Suprapubic skin (tissue), 4 donors: Measurements from ENCODE around the gene PDIK1L. TPM values are rescaled to one million over a fixed set of nuclear protein-coding genes. Genes with fewer than 3 reads are reported as not detected.

Source experiments
- DNase-seq, 2 donors: peaks; one replicate each; pipeline ENCODE4 v3.0.0-alpha.2; 2019; ENCODE audit warnings: low spot score in 2 of 2
- H3K27ac ChIP-seq: fragments of 200-600 bp; sonication (generic); one replicate; pipeline ENCODE4 v1.5.1; 2019
- H3K27me3 ChIP-seq: fragments of 200-600 bp; sonication (generic); one replicate; pipeline ENCODE4 v1.5.1; 2019
- H3K36me3 ChIP-seq: fragments of 200-600 bp; sonication (generic); one replicate; pipeline ENCODE4 v1.5.1; 2019
- H3K4me1 ChIP-seq: fragments of 200-600 bp; sonication (generic); one replicate; pipeline ENCODE4 v1.5.1; 2019
- H3K4me3 ChIP-seq: fragments of 200-600 bp; sonication (generic); one replicate; pipeline ENCODE4 v1.5.1; 2019; ENCODE audit warnings: mild to moderate bottlenecking
- H3K9me3 ChIP-seq: fragments of 200-600 bp; sonication (generic); one replicate; pipeline ENCODE4 v1.5.1; 2019
- EP300 ChIP-seq: sonication (generic); formaldehyde crosslinking; IDR thresholded peaks from one replicate; pipeline ENCODE4 v1.6.1; 2017; ENCODE audit warnings: antibody characterized with exemption
- POLR2A ChIP-seq, 2 donors: fragments of 450-650 bp; IDR thresholded peaks; one replicate each; pipeline ENCODE4 v1.6.1; 2017; ENCODE audit warnings: antibody characterized with exemption in 2 of 2, mild to moderate bottlenecking in 2 of 2, moderate library complexity in 2 of 2
- POLR2AphosphoS5 ChIP-seq, 3 donors: sonication (generic); formaldehyde crosslinking; IDR thresholded peaks; one replicate each; pipeline ENCODE4 v1.6.1; 2017; ENCODE audit warnings: antibody characterized with exemption in 3 of 3
- WGBS: methylation state at CpG from one replicate; pipeline ENCODE4 v1.1.5; 2018; 5-methylcytosine and 5-hydroxymethylcytosine counted together
- total RNA-seq, 4 donors: library from RNA; depleted of rRNA; stranded (reverse); fragments of >200 nt; gene quantifications; one replicate each; pipeline ENCODE4 v1.1.0, GENCODE V29; 2016
- TF ChIP-seq, protein P1 (sequence below), 2 donors: fragments of 200-600 bp in 1 of 2; fragments of 450-650 bp in 1 of 2; sonication (generic) in 1 of 2; IDR thresholded peaks; one replicate each; pipeline ENCODE4 v1.5.1; 2016 to 2019; ENCODE audit warnings: antibody characterized with exemption in 2 of 2, mild to moderate bottlenecking in 1 of 2, moderate library complexity in 1 of 2

The PDIK1L gene
- total RNA-seq, 4 donors from 2014 or later: 9.1 to 14.1 (median 10.0) TPM

- H3K4me3 ChIP-seq: no peak overlapping the region
- 77% methylated on average over 4 of the region's 4 CpGs for WGBS
- H3K4me1 ChIP-seq: peaks cover 65% of the 10 kb centered on the region
- no peaks in the 10 kb centered on the region for H3K27me3 ChIP-seq
- no peaks in the 10 kb centered on the region for H3K9me3 ChIP-seq
- H3K36me3 ChIP-seq: peaks cover under 1% of the 10 kb centered on the region
- DNase-seq: no peak
- H3K27ac ChIP-seq: no peak overlapping the region
- TF ChIP-seq, protein P1, sequence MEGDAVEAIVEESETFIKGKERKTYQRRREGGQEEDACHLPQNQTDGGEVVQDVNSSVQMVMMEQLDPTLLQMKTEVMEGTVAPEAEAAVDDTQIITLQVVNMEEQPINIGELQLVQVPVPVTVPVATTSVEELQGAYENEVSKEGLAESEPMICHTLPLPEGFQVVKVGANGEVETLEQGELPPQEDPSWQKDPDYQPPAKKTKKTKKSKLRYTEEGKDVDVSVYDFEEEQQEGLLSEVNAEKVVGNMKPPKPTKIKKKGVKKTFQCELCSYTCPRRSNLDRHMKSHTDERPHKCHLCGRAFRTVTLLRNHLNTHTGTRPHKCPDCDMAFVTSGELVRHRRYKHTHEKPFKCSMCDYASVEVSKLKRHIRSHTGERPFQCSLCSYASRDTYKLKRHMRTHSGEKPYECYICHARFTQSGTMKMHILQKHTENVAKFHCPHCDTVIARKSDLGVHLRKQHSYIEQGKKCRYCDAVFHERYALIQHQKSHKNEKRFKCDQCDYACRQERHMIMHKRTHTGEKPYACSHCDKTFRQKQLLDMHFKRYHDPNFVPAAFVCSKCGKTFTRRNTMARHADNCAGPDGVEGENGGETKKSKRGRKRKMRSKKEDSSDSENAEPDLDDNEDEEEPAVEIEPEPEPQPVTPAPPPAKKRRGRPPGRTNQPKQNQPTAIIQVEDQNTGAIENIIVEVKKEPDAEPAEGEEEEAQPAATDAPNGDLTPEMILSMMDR (IDR thresholded peaks at IDR 0.05): no peak
- TF ChIP-seq POLR2AphosphoS5 (IDR thresholded peaks at IDR 0.05) (no peak), POLR2A (IDR thresholded peaks at IDR 0.05) (no peak), EP300 (no peak)
Measured at GRCh38 chr1:26124418-26125331, 13.1 kb downstream of the PDIK1L start.

DNA sequence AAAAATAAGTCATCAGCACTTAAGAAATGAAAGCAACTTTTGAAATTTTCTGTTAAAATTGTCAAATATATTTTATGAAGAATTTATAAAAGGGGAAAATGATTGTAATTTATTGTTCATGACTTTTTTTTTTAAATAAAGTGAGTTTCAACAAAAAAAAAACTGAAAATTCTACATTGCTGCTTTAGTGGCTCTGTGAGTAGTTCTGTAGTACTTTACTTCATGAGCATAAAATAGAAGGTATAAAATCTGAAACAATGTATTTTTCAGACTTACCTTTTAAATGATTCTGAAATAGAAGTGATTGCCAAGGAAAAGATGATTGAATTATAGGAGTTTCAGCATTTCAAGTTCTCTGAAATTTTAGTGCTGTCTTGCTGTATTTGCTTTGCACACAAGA is 13.8 kb downstream of the PDIK1L start:
- H3K27me3 ChIP-seq: no peaks in the 10 kb centered on the region
- H3K36me3 ChIP-seq: no peaks in the 10 kb centered on the region
- no peaks in the 10 kb centered on the region for H3K9me3 ChIP-seq
- DNase-seq: no peak
- TF ChIP-seq, protein P1 (IDR thresholded peaks at IDR 0.05): no peak
- TF ChIP-seq POLR2A (IDR thresholded peaks at IDR 0.05) (no peak), POLR2AphosphoS5 (IDR thresholded peaks at IDR 0.05) (no peak), EP300 (no peak)
- no peak overlapping the region for H3K4me3 ChIP-seq
- H3K4me1 ChIP-seq: peaks cover 65% of the 10 kb centered on the region
- H3K27ac ChIP-seq: no peak overlapping the region

DNA sequence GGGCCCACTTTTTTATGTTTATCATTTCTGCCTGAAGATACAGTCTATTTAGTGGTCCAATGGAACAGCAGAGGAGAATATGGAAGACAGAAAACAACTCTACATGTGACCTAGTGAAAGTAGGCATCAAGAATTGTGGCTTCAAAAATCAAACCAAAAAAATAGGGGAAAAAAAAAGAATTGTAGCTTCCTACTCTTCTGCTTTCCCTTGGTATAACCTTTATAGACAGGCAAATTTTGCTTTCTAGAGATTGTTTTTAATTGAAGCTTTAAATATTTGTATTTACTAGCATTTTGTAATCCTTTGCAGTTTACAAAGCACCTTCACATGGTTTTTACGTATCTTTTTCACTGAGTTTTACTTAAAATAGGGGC is 14.3 kb downstream of the PDIK1L start:
- Histone ChIP-seq H3K4me3 (no peak overlapping the region), H3K27ac (peak overlapping the region; percentile 76), H3K9me3 (no peaks in the 10 kb centered on the region), H3K4me1 (peaks cover 65% of the 10 kb centered on the region), H3K36me3 (no peaks in the 10 kb centered on the region), H3K27me3 (no peaks in the 10 kb centered on the region)
- WGBS: 51% methylated on average over 1 of the region's 1 CpG
- TF ChIP-seq POLR2AphosphoS5 (IDR thresholded peaks at IDR 0.05) (no peak), POLR2A (IDR thresholded peaks at IDR 0.05) (no peak), EP300 (no peak)
- TF ChIP-seq, protein P1 (IDR thresholded peaks at IDR 0.05): no peak
- DNase-seq: no peak

DNA sequence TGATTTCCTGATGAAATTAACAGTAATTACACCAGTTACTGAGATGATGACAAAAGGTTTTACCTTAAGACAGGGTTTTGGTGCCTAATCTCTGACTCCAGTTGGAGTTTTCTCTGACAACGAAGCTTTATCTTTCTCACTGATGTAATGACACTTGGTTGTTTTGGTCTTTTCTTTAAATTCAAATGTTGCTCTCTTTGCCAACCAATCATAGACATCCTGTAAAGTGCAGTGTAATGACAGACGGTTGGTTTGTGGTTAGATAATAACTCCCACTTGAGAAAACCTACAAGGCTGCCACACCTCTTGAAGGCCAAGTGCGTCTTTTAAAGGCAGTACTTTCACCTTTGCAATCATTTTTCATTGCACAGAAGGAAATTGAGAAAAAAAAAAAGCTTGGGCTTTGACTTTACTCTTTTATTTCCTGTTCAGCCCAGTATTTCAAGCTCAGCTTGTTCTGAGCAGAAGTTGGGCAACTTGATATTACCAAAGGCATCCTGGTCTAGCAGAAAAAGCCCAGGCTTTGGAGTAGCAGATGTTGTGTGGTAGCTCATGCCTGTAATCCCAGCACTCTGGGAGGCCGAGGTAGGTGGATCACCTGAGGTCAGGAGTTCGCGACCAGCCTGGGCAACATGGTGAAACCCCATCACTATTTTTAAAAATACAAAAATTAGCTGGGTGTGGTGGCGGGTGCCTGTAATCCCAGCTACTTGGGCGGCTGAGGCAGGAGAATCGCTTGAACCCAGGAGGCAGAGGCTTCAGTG is 14.9 kb downstream of the PDIK1L start:
- Histone ChIP-seq H3K27ac (peak overlapping the region; percentile 76), H3K36me3 (no peaks in the 10 kb centered on the region), H3K4me3 (peak overlapping the region; percentile 12), H3K4me1 (peaks cover 61% of the 10 kb centered on the region), H3K9me3 (no peaks in the 10 kb centered on the region), H3K27me3 (no peaks in the 10 kb centered on the region)
- peak in 1 of 3 donors; percentile 48 for TF ChIP-seq POLR2AphosphoS5 (IDR thresholded peaks at IDR 0.05)
- TF ChIP-seq POLR2A (IDR thresholded peaks at IDR 0.05): no peak
- DNase-seq: no peak
- 44% methylated on average over 9 of the region's 9 CpGs for WGBS

DNA sequence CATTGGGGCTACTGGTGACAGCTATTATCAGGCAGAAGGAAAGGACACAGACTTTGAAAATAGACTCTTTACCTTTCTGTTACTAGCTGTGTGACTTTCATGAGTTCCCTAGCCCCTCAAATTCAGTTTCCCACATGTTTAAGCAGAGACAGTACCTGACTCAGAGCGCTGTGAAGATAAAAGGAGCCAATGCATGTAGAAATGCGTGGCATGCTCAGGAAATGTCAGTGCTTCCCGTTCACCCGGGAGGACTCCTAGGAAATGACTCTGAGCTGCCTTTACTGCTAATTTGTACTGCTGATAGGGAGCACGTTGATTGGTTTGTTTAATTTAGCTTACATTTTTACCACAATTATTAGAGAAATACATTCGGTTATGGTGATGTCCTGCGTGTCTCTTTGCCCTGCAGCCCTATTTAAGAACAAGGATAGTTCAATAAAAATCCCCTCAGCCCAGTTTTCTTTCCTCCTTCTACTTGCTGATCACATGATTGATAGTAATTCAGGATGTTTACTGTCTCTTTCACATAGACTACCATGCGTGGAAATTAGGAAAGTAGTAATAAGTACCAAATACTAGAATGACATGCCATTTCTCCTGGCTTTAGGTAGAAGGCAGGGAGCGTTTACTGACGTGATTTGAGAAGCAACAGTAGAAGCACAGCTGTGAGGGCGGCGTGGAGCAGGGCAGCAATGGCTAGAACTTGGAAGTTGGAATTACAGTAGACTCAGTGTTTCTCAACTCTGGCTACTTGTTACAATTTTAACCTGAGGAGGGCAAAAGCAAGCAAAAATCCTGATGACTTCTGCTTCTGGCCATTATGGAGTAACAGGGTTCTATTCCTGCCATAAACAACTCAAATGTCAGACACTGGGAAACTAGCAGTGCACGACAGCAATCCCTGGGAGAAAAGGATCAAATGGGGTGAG is 15.9 kb downstream of the PDIK1L start:
- H3K27ac ChIP-seq: peak overlapping the region; percentile 76
- H3K36me3 ChIP-seq: no peaks in the 10 kb centered on the region
- no peak for TF ChIP-seq EP300
- no peaks in the 10 kb centered on the region for H3K9me3 ChIP-seq
- WGBS: 34% methylated on average over 13 of the region's 13 CpGs
- no peak overlapping the region for H3K4me3 ChIP-seq
- H3K4me1 ChIP-seq: peaks cover 56% of the 10 kb centered on the region
- no peak for DNase-seq
- H3K27me3 ChIP-seq: no peaks in the 10 kb centered on the region
